Fibroblast of mammary gland (primary cell): ENCODE data around the gene PRSS27.

ENCODE experiments used
- DNase-seq: peaks from one replicate; pipeline ENCODE4 v3.0.0-alpha.2; 2010; ENCODE audit warnings: low read depth
- H3K4me3 ChIP-seq: 2 replicates; pipeline ENCODE4 v1.5.1; 2011; ENCODE audit warnings: low read depth, mild to moderate bottlenecking, low read length, moderate library complexity; ENCODE audit not compliant: control insufficient read depth
- CTCF ChIP-seq: conservative IDR thresholded peaks from 2 replicates; pipeline ENCODE4 v1.5.1; 2011; ENCODE audit warnings: low read depth, low read length, inconsistent platforms; ENCODE audit not compliant: control insufficient read depth, insufficient read depth

The PRSS27 gene

DNA sequence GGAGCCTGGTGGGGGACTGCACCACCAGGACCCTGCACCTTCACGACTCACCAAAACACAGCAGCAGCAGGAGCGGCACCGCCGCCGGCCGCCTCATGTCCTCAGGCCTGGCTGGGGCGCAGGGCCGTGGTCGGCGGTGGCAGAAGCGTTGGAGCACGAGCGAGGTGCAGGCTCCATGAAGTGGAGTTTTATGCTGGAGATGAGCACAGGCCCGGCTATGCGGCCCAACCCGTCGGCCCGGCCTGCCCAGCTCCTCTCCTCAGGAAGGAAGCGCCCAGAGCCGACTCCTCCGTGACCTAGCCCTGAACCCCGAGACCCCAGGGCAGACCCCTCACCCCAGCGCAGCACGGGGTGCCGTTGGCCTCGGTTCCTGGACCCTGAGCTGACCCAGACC is at the start of gene PRSS27:
TSS of gene PRSS27 (minus strand) at position 161 of the 394 bp plus-strand sequence. CDS start at position 97, 64 bp downstream.
- DNase-seq: no peak
- H3K4me3 ChIP-seq: peak within 1 kb of the TSS; percentile 50
- TF ChIP-seq CTCF: no peak

DNA sequence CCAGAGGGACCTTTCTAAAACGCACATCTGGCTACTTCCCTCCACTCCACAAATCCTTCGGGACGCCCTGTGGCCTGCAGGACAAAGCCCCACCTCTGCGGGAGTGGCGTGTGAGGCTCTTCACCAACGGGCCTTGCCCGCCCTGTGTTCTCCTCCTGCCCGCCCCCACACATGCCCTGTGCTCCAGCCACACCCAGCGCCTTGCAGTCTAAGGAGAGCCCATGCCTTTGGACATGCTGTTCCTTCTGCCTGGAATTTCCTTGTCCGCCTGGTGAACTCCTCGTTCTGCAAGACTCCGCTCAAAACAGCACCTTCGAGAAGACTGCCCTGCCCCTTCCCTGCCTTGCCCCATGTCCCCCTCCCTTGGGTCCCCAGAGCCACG is 49.6 kb upstream of the PRSS27 start:
- H3K4me3 ChIP-seq: no peak overlapping the region
- DNase-seq: peak; percentile 92
- no peak for TF ChIP-seq CTCF

GRCh38 chr16:2769100-2769529 is 49.1 kb upstream of the PRSS27 start:
- peak; percentile 25 for DNase-seq
- no peak for TF ChIP-seq CTCF
- H3K4me3 ChIP-seq: no peak overlapping the region

DNA sequence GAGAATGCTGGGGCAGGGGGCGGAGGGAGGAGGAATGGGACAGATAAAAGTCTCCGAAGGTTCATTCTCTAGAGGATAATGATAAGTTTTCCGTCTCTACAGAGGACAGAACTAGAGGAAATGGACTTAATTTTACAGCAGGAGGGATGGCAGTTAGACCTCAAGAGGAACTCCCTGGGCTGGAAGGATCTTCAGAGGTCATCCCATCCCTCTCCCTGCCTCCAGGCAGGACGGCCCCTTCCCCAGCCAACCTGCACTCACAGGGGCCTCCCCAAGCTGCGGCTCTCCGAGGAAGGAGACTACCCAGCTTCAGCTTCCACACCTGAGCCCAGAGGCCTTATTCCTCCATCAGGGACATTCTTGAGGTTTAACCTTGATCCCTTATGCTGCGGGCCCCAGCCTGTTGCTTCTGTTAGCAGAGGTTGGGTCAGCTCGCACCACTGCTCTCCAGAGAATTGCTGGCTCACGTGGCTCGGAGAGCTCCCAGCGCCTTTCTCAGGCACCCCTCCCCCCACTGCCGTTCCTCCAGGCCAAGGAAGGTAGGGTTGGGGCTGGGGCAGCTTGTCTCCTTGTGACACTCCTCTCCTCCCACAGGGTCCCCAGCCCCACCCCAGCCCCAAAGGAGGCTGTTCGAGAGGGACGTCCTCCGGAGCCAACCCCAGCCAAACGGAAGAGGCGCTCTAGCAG is 48.5 kb upstream of the PRSS27 start:
- TF ChIP-seq CTCF: no peak
- H3K4me3 ChIP-seq: no peak overlapping the region

GRCh38 chr16:2767891-2768290 is 47.9 kb upstream of the PRSS27 start:
- H3K4me3 ChIP-seq: no peak overlapping the region
- DNase-seq: peak; percentile 78
- no peak for TF ChIP-seq CTCF

More for the DNA sequence above, 48.5 kb upstream of the PRSS27 start:
- DNase-seq: peak; percentile 81

- peak; percentile 35 for DNase-seq
- H3K4me3 ChIP-seq: no peak overlapping the region
- TF ChIP-seq CTCF: no peak
Measured at GRCh38 chr16:2767140-2767731, 47.2 kb upstream of the PRSS27 start.
